Mesenteric fat pad (tissue), 1 donor: ENCODE data around the gene HSH2D. TPM values are rescaled to one million over a fixed set of nuclear protein-coding genes. Genes with fewer than 3 reads are reported as not detected.

ENCODE experiments used
- DNase-seq: peaks from one replicate; pipeline ENCODE4 v3.0.0-alpha.2; 2020; ENCODE audit warnings: low spot score
- total RNA-seq: library from RNA; stranded (reverse); fragmentation: NEBNext Ultra II Directional; extraction: Animal tissue kit (Norgen Biotek cat#: 25700); gene quantifications from one replicate; pipeline ENCODE4 v1.2.1, GENCODE V29; 2021
- donor health status: DM: yes; HTN: yes; CAD: no.

Gene HSH2D
- total RNA-seq, 1 donor from 2014 or later: 1.2 TPM

DNA sequence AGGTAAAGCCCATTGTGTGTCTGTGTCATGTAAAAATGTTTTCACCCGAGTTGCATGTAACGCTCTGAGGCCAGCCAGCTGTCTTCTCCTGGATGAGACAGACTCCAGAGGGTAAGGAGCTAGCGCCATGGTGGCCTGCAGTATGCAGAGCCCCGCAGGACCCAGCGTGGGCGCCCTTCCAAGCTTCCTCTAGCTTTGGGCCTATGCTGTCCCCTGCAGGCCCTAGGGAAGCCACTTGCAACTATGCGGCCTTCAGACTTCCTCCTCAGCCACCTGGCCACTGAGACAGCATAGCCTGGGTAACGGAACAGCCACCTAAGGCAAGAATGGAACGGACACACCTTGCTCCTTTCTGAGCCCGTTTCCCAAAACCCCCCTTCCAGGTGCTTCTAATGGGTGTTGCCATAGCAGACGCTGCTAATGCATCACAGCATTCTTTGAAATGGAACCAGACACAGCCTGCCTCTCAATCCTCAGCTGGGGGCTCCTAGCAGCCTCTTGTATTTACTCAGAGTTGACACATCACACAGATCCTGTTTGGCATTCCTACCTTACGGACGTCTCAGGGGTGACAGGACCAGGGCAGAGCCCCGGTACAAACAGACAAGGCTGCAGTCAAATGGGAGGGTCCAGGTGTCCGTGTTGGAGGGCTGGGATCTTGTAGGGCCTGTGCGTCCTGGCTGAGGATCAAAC, 47.9 kb downstream of the HSH2D start:
- no peak for DNase-seq

DNA sequence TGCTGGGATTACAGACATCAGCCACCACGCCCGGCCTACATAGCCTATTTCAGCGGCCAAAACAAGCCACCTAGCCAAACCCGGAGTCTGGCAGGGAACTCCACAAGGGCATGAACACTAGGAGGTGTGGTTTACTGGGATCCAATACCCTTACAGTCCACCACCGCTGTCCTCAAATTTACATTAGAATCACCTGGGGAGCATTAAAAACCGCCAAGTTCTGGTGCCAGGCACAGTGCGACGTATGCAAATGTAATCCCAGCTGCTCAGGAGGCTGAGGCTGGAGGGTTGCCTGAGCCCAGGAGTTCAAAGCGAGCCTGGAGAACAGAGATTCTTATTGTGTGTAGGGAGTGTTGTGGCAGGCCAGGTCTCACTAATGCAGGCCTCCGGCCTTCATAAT, 50.0 kb downstream of the HSH2D start:
- DNase-seq: no peak

GRCh38 chr19:16197188-16197621, 53.7 kb downstream of the HSH2D start:
- no peak for DNase-seq

- peak; percentile 99 for DNase-seq
Measured at GRCh38 chr19:16197622-16198369, 54.3 kb downstream of the HSH2D start, which contains the start of gene AP1M1. Gene AP1M1, plus strand, starts transcription at chr19:16197911. Its CDS starts 116 bp downstream, at chr19:16198027.

- no peak for DNase-seq
Measured at GRCh38 chr19:16198370-16198651, 54.8 kb downstream of the HSH2D start.

- DNase-seq: no peak
Measured at GRCh38 chr19:16199275-16199932, 55.9 kb downstream of the HSH2D start.

- DNase-seq: no peak
Measured at GRCh38 chr19:16200038-16201010, 56.8 kb downstream of the HSH2D start.

DNA sequence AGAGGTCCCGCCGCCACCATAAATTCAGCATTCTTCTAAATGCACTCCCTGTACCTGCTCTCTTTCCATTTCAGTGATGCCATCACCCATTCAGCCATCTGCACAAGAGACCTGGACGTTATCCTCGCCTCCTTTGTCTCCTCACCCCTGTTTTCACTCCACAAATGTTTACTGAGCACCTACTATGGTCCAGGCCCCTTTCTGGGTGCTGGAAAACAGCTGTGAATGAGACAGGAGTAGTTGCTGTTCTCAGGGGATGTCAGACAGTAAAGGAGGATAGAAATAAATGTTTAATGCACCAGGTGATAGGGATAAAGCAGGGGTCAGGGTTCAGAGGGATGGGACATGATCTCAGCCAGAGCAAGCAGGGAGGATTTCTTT, 57.5 kb downstream of the HSH2D start:
- peak; percentile 39 for DNase-seq

GRCh38 chr19:16202320-16203255, 59.1 kb downstream of the HSH2D start:
- peak; percentile 73 for DNase-seq

DNA sequence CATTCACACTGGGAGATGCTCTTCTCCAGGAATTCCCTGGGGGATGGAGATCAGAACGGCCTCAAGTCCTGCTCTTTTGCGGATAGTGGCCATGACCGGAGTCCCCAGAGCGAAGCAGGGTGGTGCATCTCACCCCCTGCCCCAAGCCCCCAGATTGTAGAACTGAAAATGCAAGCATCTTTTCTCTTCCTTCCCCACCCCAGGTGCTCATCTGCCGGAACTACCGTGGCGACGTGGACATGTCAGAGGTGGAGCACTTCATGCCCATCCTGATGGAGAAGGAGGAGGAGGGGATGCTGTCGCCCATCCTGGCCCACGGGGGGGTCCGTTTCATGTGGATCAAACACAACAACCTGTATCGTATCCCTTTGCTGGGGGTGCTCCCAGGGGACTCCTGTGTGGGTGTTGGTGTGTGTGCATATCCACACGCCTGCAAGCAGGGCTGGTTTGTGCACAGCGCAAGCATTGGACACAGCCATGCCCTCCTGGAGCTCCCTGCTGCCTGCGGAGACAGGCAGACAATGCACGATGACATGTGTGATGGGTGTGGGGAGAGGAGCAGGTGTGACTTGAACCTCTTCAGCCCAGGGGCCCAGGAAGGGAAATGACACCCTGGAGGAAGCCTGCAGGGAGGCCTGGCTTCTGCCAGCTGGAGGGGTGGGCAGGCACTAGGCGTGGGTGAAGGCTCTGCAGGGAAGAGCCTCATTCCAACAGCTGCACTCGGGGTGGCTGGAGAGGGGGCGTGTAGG, 59.9 kb downstream of the HSH2D start:
- peak; percentile 87 for DNase-seq

GRCh38 chr19:16204005-16204294, 60.5 kb downstream of the HSH2D start:
- DNase-seq: no peak

DNA sequence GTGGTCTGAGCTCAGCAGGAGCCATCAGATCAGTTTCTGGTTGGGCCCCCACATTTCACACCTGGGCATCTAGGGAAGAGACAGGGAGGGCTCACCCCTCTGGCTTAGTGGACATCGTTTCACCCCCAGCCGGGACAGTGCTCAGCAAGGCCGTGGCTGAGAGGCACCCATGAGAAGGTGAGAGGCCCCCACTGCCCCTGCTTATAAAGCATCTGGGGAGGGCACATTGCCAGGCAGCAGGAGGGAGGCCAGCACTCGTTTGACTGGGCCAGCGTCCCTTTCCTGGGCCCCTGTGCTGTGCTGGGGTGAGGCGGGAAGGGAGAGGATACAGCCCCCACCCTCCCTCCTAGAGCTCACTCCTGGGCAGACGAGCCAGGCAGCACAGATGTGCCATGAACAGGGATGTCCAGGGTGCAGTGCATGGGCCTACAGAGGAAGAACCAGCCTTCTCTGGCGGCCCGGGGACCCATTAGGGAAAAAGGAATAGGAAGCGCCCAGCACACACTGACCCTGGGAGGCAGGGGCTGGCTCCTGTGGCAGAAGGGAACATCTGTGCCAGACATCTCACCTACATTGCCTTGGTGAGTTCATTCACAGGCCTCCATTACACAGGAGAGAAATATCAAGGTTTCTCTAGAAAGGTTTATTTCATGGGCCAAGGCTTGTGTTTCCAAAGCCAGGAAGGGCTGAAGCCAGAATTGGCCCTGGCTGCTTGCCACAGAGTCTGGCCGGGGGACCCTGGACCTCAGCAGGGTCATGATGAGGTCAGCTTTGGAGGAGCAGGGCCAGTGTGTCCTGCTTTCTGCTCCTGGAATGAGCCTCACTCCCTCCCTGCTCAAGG, 61.9 kb downstream of the HSH2D start:
- peak; percentile 68 for DNase-seq

- DNase-seq: peak; percentile 78
Measured at GRCh38 chr19:16206046-16206605, 62.6 kb downstream of the HSH2D start.

DNA sequence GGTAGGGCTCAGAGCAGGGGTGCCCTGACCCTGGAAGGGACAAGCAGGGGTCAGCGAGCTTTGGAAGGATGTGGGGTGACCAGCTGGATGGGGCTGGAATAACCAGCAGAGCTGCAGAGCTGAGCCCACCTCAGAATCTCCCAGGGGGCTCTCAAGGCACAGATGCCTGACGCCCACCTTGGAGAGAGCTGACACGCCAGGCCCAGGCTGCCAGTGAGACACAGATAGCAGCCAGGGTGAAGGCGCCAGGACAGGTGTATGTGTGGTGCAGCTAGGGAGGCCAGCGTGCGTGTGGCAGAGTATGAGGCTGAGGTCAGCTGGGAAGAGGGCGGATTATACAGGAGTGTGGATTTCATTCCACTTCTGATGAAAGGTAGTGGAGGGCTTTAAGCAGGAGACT, 63.2 kb downstream of the HSH2D start:
- DNase-seq: peak; percentile 35

- DNase-seq: peak; percentile 79
Measured at GRCh38 chr19:16207063-16207462, 63.6 kb downstream of the HSH2D start.

DNA sequence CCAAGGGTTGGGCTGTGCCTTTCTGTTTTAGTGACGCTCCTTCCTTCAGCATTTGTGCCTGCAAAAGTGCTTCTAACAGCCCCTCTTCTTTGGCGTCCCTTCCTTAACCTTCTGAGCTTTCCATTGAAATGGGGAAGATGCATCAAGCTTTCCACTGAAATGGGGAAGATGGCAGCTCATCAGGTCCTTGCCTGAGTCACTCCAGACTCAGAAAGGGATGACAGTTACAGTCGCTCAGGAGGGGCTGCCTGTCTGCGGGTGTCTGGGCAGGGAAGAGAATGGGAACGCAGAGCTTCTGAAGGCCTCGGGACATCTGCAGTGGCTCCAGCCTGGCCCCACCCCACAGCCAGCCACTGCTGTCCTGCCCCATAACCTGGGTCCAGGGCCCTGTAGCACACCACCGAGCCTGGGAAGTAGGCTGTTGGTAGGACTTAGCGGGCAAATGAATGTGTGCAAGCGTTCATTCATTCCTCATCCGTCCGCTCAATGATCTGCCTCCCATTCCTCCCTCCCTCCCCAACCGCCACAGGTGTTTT, 64.1 kb downstream of the HSH2D start:
- DNase-seq: peak; percentile 62
